ENCODE data around the gene MITF.

DNA sequence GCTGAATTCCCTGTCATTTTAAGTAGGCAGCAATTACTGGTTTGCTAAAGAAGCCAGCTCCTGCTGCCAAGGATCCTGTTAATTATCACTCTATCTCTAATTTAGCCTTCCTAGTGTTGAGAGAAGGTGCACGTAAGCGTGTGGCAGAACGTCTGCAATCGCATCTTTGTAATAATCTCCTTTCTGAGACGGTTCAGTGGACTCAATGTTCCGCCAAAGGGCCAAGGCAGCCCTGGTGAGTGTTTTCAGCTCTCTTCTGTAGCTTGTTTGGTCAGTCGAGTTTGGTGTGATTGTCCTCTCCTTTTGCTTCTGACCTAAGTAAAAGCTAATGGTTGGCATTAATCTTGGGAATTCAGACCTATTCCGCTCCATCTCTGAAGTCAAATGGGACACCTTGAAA, 24.2 kb downstream of the MITF start:
- TF ChIP-seq, protein P1, sequence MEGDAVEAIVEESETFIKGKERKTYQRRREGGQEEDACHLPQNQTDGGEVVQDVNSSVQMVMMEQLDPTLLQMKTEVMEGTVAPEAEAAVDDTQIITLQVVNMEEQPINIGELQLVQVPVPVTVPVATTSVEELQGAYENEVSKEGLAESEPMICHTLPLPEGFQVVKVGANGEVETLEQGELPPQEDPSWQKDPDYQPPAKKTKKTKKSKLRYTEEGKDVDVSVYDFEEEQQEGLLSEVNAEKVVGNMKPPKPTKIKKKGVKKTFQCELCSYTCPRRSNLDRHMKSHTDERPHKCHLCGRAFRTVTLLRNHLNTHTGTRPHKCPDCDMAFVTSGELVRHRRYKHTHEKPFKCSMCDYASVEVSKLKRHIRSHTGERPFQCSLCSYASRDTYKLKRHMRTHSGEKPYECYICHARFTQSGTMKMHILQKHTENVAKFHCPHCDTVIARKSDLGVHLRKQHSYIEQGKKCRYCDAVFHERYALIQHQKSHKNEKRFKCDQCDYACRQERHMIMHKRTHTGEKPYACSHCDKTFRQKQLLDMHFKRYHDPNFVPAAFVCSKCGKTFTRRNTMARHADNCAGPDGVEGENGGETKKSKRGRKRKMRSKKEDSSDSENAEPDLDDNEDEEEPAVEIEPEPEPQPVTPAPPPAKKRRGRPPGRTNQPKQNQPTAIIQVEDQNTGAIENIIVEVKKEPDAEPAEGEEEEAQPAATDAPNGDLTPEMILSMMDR (IDR thresholded peaks at IDR 0.05; ENCODE audit: low read depth, low read length, poor library complexity, severe bottlenecking) = no peak
- no peak for TF ChIP-seq EZH2phosphoT487 (IDR thresholded peaks at IDR 0.05; ENCODE audit: borderline replicate concordance, low read length)
